Natural killer cell (primary cell): ENCODE results near the gene NTRK2. TPM values are rescaled to one million over a fixed set of nuclear protein-coding genes. Genes with fewer than 3 reads are reported as not detected.

Experiments
- ATAC-seq, 3 donors: fragments of 150-1000 bp in 2 of 3; fragments of 200-7000 bp in 1 of 3; cut with Tn5 transposase; 1 replicate in 1 of 3; 2 replicates in 2 of 3; pipeline ENCODE4 v1.10.0; 2021; ENCODE audit warnings: mild to moderate bottlenecking in 2 of 3, moderate library complexity in 2 of 3
- DNase-seq, 2 donors: peaks; one replicate each; pipeline versions ENCODE4 v3.0.0 to v3.0.0-alpha.2; 2013 to 2021; ENCODE audit warnings: mixed read lengths in 1 of 2
- H3K27ac ChIP-seq: one replicate; pipeline ENCODE4 v1.5.1; 2013; ENCODE audit warnings: mild to moderate bottlenecking, low read length
- H3K27me3 ChIP-seq: one replicate; pipeline ENCODE4 v1.6.1; 2013; ENCODE audit warnings: low read length; ENCODE audit not compliant: control insufficient read depth, insufficient read depth
- H3K36me3 ChIP-seq: one replicate; pipeline ENCODE4 v1.6.1; 2013; ENCODE audit warnings: low read length; ENCODE audit not compliant: control insufficient read depth, insufficient read depth
- H3K4me1 ChIP-seq: one replicate; pipeline ENCODE4 v1.6.1; 2013; ENCODE audit warnings: low read length; ENCODE audit not compliant: control insufficient read depth, insufficient read depth
- H3K4me3 ChIP-seq: one replicate; pipeline ENCODE4 v1.5.1; 2013; ENCODE audit warnings: low read length
- H3K9me3 ChIP-seq: one replicate; pipeline ENCODE4 v1.6.1; 2013; ENCODE audit warnings: low read length; ENCODE audit not compliant: control insufficient read depth, insufficient read depth
- H3K27ac Mint-ChIP-seq, 2 donors: one replicate each; pipeline ENCODE4 v1.8.0; 2022; ENCODE audit warnings: mild to moderate bottlenecking in 2 of 2, mixed read lengths in 2 of 2, moderate library complexity in 1 of 2
- H3K27me3 Mint-ChIP-seq, 2 donors: one replicate each; pipeline ENCODE4 v1.8.0; 2022; ENCODE audit warnings: low read depth in 2 of 2, mixed read lengths in 2 of 2
- H3K36me3 Mint-ChIP-seq: one replicate; pipeline ENCODE4 v1.8.0; 2022; ENCODE audit warnings: mixed read lengths
- H3K4me1 Mint-ChIP-seq, 2 donors: one replicate each; pipeline ENCODE4 v1.8.0; 2022; ENCODE audit warnings: mixed read lengths in 2 of 2
- H3K4me3 Mint-ChIP-seq: one replicate; pipeline ENCODE4 v1.8.0; 2022; ENCODE audit warnings: mild to moderate bottlenecking, moderate library complexity, mixed read lengths
- H3K9me3 Mint-ChIP-seq, 2 donors: one replicate each; pipeline ENCODE4 v1.8.0; 2022; ENCODE audit warnings: mixed read lengths in 2 of 2
- CTCF ChIP-seq: fragments of 200-600 bp; IDR thresholded peaks from one replicate; pipeline ENCODE4 v1.8.0; 2022; ENCODE audit warnings: antibody characterized with exemption
- WGBS: methylation state at CpG from one replicate; pipeline ENCODE4 v1.1.7; 2013; ENCODE audit warnings: missing lambda C conversion rate; ENCODE audit not compliant: insufficient coverage; 5-methylcytosine and 5-hydroxymethylcytosine counted together
- intact Hi-C: fragments of 100-400 bp; cut with micrococcal nuclease; formaldehyde crosslinking; loops from one replicate; pipeline ENCODE4 v1.14.2; 2022
- total RNA-seq, 4 donors: library from RNA; stranded (reverse); fragments of 120-200 nt in 1 of 4; gene quantifications; one replicate each; pipeline versions ENCODE4 v1.2.3 to v1.2.4, GENCODE V29; 2013 to 2022

The NTRK2 gene
- total RNA-seq, 3 donors from 2014 or later (not counting 1 experiment from before 2014, with no cell fraction given) = 0.08 TPM; not detected in 2

GRCh38 chr9:84998639-84999038 is 329.1 kb downstream of the NTRK2 start:
- no peaks in the 10 kb centered on the region for H3K9me3 Mint-ChIP-seq
- WGBS = no CpG with 5 or more reads among the region's 2 CpGs
- DNase-seq (no peak), ATAC-seq (no peak)
- Histone ChIP-seq H3K4me1 (no peaks in the 10 kb centered on the region), H3K27ac (no peak overlapping the region), H3K9me3 (no peaks in the 10 kb centered on the region), H3K36me3 (no peaks in the 10 kb centered on the region), H3K27me3 (no peaks in the 10 kb centered on the region), H3K4me3 (no peak overlapping the region)
- TF ChIP-seq CTCF = no peak
- H3K36me3 Mint-ChIP-seq = no peaks in the 10 kb centered on the region
- H3K4me3 Mint-ChIP-seq = no peak overlapping the region
- intact Hi-C loops = no loop called here
- peaks cover 20 to 55% of the 10 kb centered on the region in 2 donors for H3K27me3 Mint-ChIP-seq
- H3K4me1 Mint-ChIP-seq = no peaks in the 10 kb centered on the region
- H3K27ac Mint-ChIP-seq = no peak overlapping the region

GRCh38 chr9:84999788-85000187 is 330.3 kb downstream of the NTRK2 start:
- no peaks in the 10 kb centered on the region for H3K9me3 Mint-ChIP-seq
- Histone ChIP-seq H3K4me3 (no peak overlapping the region), H3K9me3 (no peaks in the 10 kb centered on the region), H3K27me3 (no peaks in the 10 kb centered on the region), H3K4me1 (no peaks in the 10 kb centered on the region), H3K36me3 (no peaks in the 10 kb centered on the region), H3K27ac (no peak overlapping the region)
- no peaks in the 10 kb centered on the region for H3K4me1 Mint-ChIP-seq
- peaks cover 17 to 48% of the 10 kb centered on the region in 2 donors for H3K27me3 Mint-ChIP-seq
- no peak overlapping the region for H3K4me3 Mint-ChIP-seq
- 76% methylated on average over 7 of the region's 7 CpGs for WGBS
- DNase-seq (no peak), ATAC-seq (no peak)
- intact Hi-C loops = no loop called here
- no peak overlapping the region for H3K27ac Mint-ChIP-seq
- TF ChIP-seq CTCF = no peak
- no peaks in the 10 kb centered on the region for H3K36me3 Mint-ChIP-seq

- peaks cover 18 to 44% of the 10 kb centered on the region in 2 donors for H3K27me3 Mint-ChIP-seq
- no peak overlapping the region for H3K4me3 Mint-ChIP-seq
- H3K27ac Mint-ChIP-seq = no peak overlapping the region
- intact Hi-C loops = no loop called here
- ATAC-seq (no peak), DNase-seq (no peak)
- no peaks in the 10 kb centered on the region for H3K9me3 ChIP-seq
- 100% methylated on average over 1 of the region's 1 CpG for WGBS
- no peaks in the 10 kb centered on the region for H3K36me3 ChIP-seq
- H3K4me3 ChIP-seq = no peak overlapping the region
- no peaks in the 10 kb centered on the region for H3K27me3 ChIP-seq
- H3K27ac ChIP-seq = no peak overlapping the region
- no peaks in the 10 kb centered on the region for H3K9me3 Mint-ChIP-seq
- no peaks in the 10 kb centered on the region for H3K36me3 Mint-ChIP-seq
- H3K4me1 Mint-ChIP-seq = no peaks in the 10 kb centered on the region
- no peaks in the 10 kb centered on the region for H3K4me1 ChIP-seq
- TF ChIP-seq CTCF = no peak
Observed at GRCh38 chr9:85001925-85002324, 332.4 kb downstream of the NTRK2 start.

GRCh38 chr9:85004818-85005413 is 335.4 kb downstream of the NTRK2 start:
- WGBS = 74% methylated on average over 2 of the region's 3 CpGs
- H3K4me1 ChIP-seq = no peaks in the 10 kb centered on the region
- no peaks in the 10 kb centered on the region for H3K9me3 ChIP-seq
- H3K27me3 ChIP-seq = no peaks in the 10 kb centered on the region
- no peaks in the 10 kb centered on the region for H3K36me3 ChIP-seq
- Mint-ChIP-seq H3K9me3 (no peaks in the 10 kb centered on the region), H3K27me3 (peaks cover 17 to 30% of the 10 kb centered on the region in 2 donors), H3K4me3 (no peak overlapping the region), H3K27ac (no peak overlapping the region), H3K36me3 (no peaks in the 10 kb centered on the region), H3K4me1 (no peaks in the 10 kb centered on the region)
- intact Hi-C loops = no loop called here
- ATAC-seq (no peak), DNase-seq (no peak)
- TF ChIP-seq CTCF = no peak
- H3K4me3 ChIP-seq = no peak overlapping the region
- H3K27ac ChIP-seq = no peak overlapping the region
